Medulla oblongata (tissue), 1 donor: ENCODE results near the gene RFX2.

Source experiments
- DNase-seq: peaks from one replicate; pipeline ENCODE4 v3.0.0-alpha.2; 2015; ENCODE audit errors: extremely low spot score

RFX2 gene

DNA sequence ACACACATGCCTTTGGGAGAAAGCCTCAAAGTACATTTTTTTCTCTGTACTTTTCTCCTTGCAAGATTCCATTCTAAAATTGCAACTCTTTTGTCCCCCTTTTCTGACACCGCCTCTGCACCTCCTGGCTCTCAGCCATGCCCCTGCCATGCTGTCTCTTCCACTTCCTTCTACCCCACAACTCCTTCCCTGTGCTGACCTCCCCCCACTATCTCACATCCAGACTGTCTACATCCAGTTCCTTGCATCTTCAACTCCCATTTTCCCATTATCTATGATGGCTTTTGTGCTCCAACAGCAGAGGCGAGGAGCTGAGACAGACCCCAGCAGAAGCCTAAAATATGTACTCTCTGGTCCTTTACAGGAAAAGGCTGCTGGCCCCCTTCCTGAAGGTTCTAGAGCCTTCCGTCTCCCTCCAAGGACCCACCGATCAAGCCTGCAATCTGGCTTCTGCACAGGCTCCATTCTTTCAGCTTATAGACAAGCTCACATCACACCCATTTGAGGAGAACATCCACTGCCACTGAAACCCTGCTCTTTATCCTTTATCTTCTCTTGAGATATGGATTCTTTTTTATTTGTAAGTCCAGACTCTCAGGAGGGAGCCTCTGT, 50.2 kb downstream of the RFX2 start:
- no peak for DNase-seq

GRCh38 chr19:6059396-6059947, 50.8 kb downstream of the RFX2 start:
- DNase-seq, result no peak

GRCh38 chr19:6058518-6059201, 51.6 kb downstream of the RFX2 start:
- no peak for DNase-seq

- no peak for DNase-seq
Measured at GRCh38 chr19:6057651-6058517, 52.4 kb downstream of the RFX2 start.

DNA sequence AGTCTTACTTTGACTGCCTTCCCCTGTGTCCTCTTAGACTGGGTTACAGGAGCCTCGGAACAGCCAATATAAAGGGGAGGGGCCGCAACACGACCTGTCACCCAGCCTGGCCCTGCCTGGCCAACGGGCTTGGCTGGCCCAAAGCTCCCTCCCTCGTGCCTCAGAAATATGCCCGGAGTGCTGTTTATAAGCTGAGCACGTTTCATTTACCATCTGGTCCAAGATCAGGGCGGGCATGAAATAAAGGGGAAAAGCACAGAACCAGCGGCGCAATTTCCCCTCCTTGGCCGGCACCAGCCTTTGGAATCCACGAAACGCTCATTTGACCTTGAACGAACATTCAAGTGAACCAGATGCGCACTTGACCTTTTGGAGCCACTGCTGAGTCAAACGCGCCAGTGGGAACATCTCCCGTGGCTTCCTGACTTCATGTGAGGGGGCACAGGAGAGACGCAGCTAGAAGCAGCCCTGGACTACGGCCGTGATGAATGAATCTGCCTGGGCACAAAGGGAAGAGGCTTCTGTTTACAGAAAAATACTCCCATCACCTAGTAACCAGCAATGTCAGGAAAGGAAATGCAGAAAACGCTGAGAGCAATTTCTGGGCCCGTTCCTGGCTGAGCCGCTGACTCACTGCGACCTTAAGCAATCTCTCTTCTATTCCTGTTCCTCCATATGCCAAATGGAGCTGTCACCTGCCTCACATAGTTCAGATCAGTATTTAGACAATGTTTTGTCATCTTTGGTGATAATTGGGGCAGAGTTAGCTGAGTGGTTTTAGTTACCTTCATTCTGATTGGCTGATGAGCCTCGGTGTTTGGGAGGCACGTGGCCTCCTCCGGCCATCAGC, 53.3 kb downstream of the RFX2 start:
- peak; percentile 74 for DNase-seq

DNA sequence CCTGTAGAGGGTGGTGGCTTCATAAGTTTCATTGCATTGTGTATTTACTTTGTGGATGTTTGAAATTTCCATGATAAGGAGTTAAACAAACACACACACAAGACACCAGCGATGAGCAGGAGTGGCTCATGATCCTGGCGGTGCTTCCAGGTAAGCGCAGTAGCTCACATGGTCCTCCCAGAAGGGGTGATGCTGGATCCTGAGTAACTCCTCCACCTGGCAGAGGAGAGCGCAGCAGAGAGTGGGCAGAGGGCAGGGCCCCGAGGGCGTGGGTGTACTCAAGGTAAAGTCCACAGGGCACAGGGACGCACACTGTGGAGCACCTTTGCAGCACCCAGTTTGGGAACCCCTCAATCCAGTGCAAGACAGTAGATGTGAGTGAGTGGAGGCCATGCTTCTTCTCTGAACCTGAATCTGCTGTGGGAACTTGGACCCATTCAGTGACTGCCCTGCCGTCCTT, 54.0 kb downstream of the RFX2 start:
- no peak for DNase-seq

DNA sequence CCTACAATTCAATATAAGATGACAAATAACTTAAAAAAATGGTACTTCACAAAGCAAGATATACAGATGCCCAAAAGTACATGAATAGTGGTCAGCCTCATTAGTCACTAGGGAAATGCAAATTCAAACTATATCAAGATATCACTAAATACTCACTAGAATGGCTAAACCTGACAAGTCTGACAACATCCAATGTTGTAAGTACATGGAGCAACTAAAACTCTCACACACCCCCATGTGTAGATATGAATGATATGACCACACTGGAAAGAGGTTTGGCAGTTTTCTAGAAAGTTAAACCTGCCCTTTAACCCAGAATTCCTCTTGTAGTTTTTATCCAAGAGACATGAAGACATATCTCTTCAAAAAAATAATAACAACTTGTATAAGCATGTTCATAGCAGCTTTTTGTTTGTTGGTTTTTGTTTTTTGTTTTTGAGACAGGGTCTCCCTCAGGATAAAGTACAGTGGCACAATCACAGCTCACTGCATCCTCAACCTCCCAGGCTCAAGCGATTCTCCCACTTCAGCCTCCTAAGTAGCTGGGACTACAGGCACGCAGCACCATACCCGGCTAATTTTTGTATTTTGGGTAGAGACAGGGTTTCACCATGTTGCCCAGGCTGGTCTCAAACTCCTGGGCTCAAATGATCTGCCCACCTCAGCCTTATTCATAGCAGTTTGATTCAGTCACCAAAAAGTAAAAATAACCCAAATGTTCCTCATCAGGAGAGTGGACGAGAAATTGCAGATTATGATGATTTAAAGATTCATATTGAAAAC, 55.1 kb downstream of the RFX2 start:
- no peak for DNase-seq

- DNase-seq, result peak; percentile 90
Measured at GRCh38 chr19:6048793-6049405, 61.4 kb downstream of the RFX2 start.

DNA sequence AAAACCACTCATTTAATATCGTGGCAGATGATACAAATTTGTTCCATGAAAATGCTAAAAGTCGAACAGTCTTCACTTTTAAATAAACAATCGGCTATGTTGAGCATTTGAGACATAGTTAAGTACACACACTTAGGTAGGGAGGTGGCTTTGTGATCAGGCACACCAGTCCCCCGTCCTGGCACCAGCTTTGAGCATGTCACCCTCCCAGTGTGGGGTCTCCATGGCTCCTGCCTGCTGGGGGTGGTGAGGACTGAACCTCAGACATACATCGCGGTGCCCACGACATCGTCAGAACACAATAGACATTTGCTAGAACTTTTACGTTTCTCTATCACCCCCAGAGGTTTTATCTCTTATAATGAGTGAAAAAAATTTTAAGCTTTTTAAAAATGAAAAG, 62.0 kb downstream of the RFX2 start:
- no peak for DNase-seq

DNA sequence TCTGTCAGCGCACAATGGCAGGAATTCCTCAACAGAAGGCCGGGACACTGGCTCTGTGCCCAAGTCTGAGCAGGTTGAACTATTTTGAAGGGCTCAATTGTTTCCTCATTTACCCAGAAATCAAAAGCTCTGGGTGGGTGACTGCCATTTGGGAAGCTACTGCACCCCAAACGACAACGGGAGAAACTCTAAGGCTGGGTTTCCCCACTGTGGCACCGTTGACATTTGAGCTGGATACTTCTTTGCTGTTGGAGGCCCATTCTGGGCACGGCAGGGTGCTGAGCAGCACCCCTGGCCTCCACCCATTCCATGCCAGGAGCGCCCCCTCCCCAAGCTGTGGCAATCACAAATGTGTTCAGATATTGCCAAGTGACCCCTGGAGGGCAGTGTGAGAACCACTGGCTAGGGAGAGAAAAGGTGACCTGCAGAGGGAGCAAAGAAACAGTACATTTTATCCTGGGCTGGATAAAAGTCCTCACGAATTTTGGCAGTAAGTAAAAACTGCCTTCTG, 62.5 kb downstream of the RFX2 start:
- DNase-seq, result no peak

DNA sequence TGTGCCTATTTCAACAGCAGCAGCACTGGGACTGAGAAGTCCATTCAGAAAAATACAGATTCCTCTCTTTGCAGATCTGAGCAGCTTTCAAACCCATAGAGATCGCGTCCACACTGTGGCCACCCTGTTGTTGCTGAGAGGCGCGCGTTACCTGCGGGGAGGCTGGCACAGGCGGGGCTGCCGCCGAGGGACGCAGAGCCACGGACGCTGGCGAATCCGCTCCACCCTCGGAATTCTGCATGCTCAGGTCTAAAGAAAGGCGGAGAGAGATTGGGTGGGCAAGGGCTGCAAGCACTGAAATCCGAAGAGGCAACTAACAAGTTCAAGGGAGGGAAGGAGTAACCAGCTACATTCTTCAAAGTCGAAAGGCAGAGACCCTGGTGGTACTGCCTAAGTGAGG, 63.0 kb downstream of the RFX2 start:
- DNase-seq, result no peak

- DNase-seq, result no peak
Measured at GRCh38 chr19:6045108-6045507, 65.2 kb downstream of the RFX2 start.

- DNase-seq, result no peak
Measured at GRCh38 chr19:6044056-6044805, 66.1 kb downstream of the RFX2 start.

GRCh38 chr19:6042776-6043726, 67.2 kb downstream of the RFX2 start:
- DNase-seq, result no peak

DNA sequence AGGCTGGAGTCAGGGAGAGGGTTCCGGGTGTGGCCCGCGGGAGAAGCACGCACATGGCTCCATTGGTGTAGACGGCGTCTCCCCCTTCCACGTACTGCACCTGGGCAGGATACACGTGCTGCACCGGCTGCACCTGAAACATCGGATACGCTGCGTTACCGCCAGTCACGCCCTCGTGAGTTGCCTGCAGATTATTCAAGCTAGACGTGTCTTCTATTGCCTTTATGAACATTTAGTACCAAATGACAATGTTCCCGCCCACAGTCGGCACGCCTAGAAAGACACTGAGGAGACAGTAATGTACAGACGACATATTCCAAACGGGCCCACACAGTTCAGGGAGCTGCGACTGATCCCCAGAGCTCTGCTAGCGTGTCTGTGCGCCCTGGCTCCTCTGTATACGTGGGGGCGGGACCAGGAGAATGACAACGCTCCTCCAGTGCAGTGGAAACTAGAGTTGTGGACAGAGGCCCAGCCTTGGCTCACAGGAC, 68.3 kb downstream of the RFX2 start:
- no peak for DNase-seq

GRCh38 chr19:6041071-6041470, 69.2 kb downstream of the RFX2 start:
- no peak for DNase-seq

GRCh38 chr19:6039566-6040225, 70.6 kb downstream of the RFX2 start:
- no peak for DNase-seq
